Limb (tissue), 2 donors: ENCODE measurements around the gene NCR3LG1.

Source experiments
- DNase-seq, 2 donors: peaks; one replicate each; pipeline ENCODE4 v3.0.0-alpha.2; 2016; ENCODE audit errors: extremely low spot score in 2 of 2

NCR3LG1 gene

DNA sequence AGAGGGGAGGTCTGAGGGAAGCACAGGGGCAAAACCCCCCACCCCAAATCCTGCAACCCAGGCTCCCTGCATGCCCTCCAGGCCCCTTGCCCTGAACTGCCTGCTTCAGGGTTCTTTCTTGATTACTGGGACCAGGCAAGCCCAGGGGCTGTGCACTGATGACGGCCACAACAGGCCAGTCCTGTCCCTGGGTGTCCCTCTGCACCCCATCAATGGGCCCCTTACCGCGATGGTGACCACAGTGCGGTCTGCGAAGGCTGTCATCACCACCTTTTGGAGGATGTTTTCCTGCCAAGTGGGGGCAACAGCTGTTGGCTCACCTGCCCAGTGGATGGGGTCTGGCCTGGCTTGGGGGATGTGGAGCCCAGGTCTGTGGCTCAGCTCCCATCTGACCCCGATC is 41.9 kb downstream of the NCR3LG1 start:
- DNase-seq = no peak

DNA sequence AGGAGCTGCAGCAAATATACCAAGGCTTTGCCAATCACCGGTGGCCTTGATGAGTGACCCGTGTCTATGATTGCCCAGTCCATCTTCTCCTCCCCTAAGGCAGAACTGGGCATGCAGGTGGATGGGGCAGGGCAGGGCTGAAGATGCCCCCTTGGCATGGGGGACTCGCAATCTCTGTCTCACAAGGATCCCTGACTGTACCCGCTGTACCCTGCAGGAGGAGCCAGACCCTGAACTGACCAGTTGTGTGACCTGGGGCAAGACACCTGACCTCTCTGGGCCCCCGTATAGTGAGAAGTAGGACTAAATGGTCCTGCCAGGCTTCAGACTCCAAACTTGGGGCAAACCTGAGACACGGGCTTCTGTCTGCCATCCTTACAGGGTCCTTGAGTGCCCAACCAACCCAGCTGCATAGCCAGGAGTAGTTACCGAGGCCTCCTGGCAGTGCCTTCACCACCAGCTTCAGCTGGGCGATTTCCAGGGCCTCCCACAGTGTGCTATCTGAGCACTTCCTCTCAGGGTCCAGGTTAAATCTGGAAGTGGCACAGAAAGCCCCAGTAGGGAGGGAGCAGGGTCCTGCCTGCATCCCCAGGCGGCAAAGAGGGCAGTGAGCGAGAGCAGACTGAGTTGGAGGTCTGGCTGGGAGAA is 43.3 kb downstream of the NCR3LG1 start:
- DNase-seq = no peak

DNA sequence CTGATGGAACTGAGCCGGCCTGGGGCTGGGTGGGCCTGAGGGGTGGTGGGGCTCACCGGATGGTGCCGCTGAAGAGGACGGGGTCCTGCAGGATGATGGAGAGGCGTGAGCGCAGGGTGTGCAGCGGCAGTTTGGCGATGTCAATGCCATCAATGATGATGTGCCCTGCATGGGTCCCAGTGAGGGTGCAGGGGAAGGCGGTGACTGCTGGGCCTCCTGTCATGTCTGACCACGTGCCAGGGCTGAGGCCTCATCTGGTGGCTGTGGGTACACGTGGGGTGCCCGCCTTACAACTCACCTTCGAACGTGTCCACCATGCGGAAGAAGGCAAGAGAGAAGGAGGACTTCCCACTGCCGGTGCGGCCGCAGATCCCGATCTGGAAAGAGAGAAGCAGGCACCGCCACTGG is 44.0 kb downstream of the NCR3LG1 start:
- DNase-seq = no peak

DNA sequence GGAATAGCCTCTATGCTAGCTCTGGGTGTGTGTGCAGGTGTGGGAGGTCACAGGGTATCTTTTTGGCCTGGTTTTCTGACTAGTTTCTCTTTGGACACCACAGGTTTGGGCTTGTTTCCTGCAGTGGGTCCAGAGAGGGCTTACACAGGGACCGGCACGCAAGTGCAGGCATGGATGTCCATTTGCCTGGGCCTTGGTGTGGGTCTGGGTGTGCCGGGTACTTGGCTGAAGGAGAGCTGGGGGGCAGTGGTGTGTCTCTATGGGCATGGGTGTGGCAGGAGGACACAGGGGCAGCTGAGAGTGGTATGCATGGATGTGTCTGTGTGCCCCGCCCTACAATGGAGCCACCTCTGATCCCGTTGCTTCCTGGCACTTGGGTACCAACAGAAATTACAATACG is 44.4 kb downstream of the NCR3LG1 start:
- DNase-seq = no peak

DNA sequence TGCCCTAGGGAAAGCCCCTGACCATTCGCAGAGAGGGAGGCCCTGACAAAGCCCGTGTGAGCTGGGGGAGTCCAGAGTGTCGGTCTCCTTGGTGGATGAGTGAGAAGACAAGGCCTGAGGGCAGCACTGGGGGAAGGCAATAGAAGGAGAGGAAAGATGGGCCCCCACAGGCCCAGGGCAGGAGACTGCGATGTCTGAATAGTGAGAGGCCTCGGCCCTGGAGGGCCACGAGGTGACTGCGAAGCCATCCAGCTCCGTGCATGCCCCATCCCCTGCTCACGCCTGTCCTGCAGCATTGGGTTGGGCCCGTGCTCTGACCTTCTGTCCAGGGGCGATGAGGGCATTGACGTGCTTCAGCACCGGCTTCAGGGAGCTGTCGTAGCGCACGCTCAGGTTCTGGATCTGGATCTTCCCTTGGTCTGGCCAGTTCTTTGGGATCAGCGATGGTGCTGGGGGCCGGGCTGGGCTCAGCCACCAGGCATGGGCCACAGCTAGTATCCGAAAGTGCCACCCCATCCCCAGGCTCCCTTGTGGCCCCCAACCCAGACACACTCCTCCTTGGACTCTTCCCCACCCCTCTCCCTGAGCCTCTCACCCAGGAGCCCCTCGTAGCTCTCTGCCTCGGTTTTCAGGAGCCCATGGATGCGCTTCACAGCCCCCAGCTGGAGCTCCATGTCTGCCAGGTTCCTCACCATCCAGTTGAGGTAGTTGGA is 45.2 kb downstream of the NCR3LG1 start:
- no peak for DNase-seq

DNA sequence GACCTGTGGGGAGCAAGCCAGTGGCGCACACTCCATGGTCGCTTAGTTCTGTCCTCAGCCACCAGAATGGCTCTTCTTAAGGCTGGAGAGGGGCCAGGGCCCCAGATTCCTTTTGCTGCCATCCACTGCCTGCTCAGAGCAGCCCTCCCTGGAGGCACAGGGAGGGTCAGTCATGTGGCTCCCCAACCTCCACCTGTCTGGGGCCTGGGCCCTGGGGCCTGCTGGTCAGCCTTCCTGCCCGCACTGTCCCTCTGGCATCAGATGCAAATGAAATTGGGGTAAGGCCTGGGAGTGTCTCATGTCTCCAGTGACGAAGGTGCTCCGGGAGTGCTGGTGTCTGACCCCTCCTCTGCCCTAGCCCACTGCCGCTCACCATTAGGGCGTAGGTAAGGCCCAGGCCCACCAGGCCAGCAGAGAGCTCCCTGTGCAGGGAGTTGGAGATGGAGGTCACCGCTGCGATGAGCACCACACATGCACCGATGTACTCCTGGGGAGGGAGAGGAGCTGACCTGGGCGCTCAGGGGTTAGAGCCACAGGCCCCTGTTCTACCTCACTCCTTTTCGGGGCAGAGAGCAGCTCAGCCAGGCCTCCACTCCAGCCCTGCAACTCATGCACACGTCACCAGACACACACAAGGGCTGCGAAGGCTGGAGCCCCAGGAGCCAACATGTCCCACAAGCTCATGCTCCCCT is 45.9 kb downstream of the NCR3LG1 start:
- DNase-seq = no peak

DNA sequence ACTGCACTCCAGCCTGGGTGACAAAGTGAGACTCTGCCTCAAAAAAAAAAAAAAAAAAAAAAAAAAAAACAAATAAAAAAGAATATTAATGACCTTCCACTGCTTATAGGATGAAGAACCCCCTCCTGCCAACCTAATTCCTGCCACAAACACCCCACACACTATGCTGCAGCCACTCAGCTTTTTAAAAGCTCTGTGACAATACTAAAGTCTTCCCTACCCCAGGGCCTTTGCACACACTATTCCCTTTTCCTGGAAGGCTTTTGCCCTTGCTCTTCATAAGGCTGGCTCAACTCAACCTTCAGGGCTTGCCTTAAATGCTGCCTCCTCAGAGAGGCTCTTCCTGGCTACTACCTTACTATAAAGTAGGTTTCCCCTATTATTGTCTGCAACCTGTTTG is 47.6 kb downstream of the NCR3LG1 start:
- DNase-seq = no peak

DNA sequence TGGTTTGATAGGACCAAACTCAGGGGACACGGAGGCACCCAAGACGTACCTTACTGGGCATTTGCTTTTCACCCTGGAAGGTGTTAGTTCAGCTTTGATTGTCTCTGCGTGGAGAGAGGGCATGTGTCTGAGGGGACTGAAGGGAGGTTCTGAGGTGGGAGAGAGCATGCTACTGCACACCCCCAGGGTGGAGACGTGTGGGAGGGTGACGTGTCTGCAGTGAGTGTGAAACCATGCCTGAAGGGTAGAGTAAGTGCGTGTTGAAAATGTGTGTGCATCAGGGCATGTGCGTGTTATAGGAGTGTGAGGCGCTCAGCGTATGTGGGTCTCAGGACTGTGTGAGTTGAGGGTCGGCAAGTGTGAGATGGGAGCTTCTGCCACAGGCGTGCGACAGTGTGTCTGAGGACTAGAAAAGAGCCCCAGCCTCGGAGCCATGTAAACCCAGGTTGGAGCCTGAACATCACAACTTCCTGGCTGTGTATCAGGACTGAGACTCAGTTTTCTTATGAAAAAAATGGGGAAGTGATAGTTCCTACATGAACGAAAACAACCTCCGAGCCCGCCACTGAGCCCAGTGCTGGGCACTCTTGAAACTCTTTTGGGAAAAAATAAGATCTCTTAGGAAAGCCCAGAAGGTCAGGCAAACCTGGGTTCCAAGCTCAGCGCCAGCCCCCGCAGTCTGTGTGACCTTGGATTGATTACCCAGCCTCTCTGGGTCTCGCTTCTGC is 48.6 kb downstream of the NCR3LG1 start:
- DNase-seq = no peak

DNA sequence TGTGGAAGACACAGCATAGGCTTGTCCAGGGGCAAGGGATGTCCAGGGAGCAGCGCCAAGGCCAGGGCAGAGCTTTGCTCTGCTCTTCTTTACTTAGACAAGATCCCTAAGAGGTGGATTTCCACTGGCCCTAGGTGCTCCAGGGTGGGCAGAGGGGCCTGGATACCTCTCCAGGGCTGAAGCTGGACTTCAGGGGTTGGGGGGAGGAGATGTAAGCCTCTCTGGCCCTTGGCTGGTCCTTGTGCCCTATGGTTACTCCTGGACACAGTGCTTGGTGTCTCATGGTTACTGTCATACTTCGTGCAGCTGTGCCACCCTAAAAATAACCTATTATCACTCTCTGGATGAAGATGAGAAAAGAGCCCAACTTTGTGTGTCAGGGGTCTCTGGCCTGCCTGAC is 49.7 kb downstream of the NCR3LG1 start:
- no peak for DNase-seq

DNA sequence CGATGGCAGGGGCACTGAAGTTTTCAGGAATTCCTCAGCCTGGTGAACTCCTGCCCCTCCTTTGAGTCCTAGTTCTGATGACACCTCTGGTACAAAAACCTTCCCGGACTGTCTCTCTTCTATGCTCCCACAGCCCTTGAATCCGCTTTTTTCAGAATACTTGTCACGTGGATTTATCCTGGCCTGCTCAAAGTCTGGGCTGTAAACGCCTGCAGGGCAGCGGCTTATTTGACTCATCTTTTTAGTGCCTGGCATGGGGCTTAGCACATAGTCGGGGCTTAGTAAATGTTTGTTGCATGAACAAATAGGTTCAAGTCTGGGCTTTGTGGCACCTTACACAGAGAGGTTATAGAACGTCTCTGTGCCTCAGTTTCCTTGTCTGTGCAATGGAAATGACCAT is 50.2 kb downstream of the NCR3LG1 start:
- no peak for DNase-seq

DNA sequence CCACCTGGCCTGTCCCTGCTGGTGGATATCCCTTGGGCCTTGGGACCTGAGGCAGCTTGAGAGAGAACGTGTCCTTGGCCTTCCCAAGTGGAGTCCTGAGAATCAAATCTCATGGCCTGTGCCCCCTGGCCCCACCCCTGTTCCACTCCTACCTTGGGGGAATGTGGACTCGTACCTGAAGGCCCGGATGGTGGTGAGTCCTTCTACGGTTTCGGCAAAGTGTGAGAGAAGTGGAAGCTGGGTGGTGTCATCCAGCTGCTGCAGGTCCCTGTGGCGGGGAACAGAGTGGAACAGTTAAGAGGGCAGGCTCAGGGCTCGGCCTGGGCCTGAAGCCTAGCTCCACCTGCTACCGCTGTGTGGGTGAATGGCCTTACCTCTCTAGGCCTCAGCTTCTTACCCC is 50.9 kb downstream of the NCR3LG1 start:
- DNase-seq = no peak

DNA sequence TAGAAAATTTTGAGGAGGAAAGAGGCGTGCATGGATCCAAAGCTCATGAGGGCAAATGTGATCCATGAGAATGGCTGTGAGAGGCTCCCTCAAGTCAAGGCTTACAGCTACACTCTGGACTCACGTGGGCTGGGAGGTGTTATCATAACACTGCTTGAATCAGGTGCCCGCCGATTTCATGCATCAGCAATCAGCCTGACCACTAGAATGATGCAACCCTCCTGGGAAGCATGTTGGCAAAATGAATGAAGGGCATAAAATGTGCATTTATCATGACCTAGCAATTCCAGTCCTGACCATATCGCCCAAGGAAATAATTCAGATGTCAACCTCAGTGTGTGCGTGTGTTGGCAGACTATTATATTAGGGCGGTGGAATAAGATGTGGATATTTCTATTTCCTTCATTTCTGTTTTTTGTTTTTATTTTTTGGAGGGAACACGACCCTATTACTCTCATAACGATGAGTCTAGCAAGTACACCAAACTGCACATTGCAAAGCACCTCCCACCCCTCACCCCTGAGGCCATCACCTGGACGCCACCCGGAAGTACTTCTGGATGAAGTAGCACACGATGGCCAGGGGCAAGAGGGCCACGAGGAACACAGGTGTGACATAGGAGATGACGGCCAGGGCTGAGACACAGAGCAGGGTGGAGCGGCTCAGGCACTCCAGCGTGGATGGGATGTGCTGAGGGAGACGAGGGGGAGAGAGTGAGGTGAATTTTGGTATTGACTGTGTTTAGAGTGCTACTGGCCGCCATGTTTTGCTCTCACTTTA is 52.6 kb downstream of the NCR3LG1 start:
- DNase-seq = no peak

DNA sequence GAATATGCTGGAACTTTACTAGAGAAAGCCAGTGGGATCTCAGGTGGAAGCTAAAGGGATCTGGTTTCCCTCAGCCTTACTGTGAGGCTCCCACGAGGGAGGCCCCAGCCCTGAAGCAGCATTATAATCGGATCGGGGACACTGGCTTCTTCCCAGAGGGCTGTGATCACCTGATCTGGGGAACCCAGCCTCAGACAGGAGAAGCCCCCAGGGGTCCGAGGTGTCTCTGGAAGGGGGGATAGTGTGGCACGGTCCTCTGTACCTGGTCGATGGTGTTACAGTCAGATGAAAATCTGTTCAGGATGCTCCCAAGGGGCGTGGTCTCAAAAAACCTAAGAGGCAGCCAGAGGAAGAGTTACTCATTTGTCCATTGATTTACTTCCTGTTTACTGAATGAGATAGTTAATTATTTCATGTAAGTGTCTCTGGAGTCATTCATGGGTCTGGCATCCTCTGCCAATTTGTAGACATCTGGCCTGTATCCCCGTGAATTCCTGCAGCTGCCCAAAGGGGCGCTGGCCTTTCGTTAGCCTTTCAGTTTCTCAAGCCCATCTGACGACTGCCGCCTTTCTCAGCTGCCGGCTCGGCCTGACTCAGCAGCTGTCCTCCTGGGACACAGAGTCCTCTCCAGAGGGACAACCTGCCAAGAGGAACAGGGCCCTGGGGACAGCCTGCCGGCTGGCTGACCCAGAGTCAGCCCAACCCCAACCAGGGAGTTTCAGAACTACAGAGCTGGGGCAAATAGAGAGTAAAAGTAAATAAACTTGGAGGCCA is 53.8 kb downstream of the NCR3LG1 start:
- DNase-seq = no peak

DNA sequence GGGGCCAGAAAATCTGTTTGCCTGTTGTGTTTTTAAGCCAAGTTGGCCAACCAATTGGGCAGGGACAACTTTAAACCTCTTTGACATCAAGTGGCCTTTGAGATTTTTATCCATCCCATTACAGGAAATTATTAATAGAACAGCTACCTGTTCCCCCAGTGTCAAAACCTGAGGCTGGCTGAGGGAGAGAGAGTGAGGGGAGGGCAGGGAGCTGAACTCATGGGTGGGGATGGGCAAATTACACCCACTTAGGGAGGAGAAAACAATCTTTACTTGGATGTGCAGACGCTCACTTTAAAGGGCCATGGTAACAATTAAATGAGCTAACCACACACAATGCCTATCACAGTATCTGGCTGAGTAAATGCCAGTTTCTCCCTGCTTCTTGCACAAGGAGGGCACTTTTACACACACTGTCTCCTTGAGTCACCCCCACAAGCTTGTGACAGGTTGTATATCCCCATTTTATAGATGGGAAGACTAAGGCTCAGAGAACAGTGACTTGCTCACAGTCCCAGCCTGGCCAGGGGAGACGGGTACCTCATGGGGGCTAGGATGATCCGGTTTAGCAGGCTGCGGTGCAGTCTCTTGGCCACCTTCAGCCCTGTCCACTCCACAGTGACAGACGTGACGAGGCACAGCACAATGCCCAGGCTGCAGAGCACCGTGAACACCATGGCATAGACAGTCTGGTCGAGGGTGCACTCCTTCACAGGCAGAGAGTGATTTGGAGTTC is 54.6 kb downstream of the NCR3LG1 start:
- DNase-seq = no peak

DNA sequence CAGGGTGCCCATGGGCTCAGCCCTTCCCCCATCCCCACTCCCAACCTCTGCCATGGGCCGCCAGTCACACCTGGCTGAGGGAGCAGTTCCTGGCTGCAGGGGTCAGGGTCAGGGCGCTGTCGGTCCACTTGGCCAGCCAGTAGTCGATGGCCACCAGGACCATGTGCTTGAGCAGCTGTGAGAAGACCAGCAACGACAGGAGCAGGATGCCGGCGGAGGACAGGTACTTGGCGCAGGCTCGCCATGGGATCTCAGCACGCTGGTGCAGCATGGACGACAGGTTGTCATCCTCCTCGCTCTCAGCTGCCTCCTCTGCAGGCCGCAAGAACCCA is 55.2 kb downstream of the NCR3LG1 start:
- no peak for DNase-seq

DNA sequence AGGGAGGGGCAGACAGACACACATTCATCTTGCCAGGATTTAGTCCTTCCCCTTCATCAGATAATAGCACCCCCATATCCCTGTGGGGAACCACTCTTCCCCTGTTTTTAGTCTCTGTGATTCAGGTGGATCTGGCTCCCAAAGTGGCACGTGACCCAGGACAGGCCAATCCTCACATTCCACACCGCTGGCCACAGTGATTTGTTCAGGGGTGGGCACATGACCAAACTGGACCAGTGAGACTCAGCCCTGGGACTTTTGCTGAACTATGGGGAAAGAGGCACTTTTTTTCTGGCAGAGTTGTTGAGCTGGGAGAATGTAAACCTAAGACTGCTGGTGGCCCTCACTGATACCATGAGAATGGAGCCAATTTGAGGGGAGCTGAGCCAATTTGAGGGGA is 56.0 kb downstream of the NCR3LG1 start:
- no peak for DNase-seq

DNA sequence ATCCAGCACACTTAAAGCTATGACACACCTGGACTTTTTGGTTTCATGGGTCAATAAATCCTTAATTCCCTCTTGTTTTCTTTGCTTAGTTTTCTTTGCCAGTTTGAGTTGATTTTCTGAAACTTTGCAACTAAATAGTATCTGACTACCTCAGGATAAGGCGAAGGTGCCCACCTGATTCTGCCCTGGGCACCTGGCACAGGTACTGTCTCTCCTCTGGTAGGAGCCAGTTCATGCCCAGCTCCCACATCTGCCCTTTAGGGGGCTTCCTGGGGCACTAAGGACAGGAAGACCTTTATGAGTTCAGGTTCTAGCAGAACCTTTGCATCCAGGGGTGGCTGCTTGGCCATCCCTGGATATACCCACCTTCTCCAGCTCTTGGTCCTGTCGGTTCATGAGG is 56.4 kb downstream of the NCR3LG1 start:
- DNase-seq = no peak

DNA sequence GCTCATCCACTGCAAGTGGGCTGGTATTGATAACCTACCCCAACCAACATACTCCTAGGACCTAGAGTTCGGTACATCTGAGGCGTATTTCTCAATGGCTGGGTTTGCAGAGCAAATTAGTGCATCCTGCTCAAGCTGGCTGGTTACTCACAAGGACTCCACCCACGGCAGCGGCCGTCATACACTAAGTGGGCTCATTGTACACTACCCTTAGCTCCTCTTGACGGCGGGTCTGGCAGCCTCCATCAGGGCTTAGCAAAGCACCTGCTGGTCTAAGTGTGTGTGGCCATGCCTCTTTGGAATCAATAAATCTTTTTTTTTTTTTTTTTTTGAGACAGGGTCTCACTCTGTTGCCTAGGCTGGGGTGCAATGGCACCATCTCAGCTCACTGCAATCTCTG is 57.0 kb downstream of the NCR3LG1 start:
- no peak for DNase-seq

DNA sequence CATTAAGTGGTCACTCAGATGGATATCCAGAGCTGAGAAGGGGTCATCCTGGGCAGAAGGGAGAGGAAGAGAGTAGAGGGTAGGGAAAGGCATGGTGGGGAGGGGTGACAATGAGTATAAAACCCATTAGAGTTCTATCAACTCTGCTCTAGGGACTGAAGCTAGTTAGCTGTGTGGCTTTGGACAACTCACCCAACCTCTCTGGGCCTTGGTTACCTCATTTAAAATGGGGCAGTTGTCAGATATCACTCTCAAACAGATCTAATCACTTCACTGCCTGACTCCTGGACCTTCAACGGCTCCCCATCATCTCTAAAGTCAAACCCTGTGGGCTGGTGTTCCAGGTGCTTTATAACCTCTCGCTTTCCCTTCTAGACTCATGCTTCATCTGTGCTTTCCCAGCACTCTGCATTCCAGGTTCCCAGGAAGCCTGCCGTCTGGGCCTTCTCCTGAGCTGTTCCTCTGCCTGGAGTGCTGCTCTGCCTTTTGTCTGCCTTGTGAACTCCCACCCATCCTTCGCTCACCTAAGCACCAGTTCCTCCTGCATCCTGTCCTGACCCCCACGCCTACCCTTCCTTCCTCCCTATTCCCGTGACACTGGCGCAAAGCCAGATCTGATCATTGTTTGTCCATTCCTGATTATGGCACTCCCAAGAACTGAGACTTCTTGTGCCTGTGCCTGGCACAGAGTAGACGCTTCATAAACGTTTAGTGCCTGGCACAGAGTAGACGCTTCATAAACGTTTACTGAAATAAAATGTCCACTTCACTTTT is 59.2 kb downstream of the NCR3LG1 start:
- no peak for DNase-seq
